NCI-H187 (cell line): Measurements from ENCODE around the gene EHD4.

Experiments used
- DNase-seq, 2 experiments: peaks; one replicate each; lab custom pipeline; 2025; lab: John Stamatoyannopoulos, UW

EHD4 gene

GRCh38 chr15:41936649-41937567 lies 35.4 kb downstream of the EHD4 start:
- DNase-seq, result no peak

- DNase-seq, result no peak
Observed at GRCh38 chr15:41936155-41936554, 36.2 kb downstream of the EHD4 start.

- DNase-seq, result no peak
Observed at GRCh38 chr15:41935566-41936020, 36.8 kb downstream of the EHD4 start.

GRCh38 chr15:41934843-41935242 lies 37.5 kb downstream of the EHD4 start:
- DNase-seq, result no peak

GRCh38 chr15:41933771-41934170 lies 38.6 kb downstream of the EHD4 start:
- no peak for DNase-seq

- no peak for DNase-seq
Observed at GRCh38 chr15:41933326-41933725, 39.0 kb downstream of the EHD4 start.

GRCh38 chr15:41932511-41933289 lies 39.7 kb downstream of the EHD4 start:
- DNase-seq, result no peak

GRCh38 chr15:41932101-41932500 lies 40.3 kb downstream of the EHD4 start:
- no peak for DNase-seq

GRCh38 chr15:41930867-41931222 lies 41.5 kb downstream of the EHD4 start:
- DNase-seq, result no peak

- DNase-seq, result no peak
Observed at GRCh38 chr15:41930221-41930866, 42.0 kb downstream of the EHD4 start.

GRCh38 chr15:41928637-41929620 lies 43.4 kb downstream of the EHD4 start:
- DNase-seq, result no peak

- DNase-seq, result no peak
Observed at GRCh38 chr15:41928100-41928499, 44.3 kb downstream of the EHD4 start.

- DNase-seq, result no peak
Observed at GRCh38 chr15:41927536-41927935, 44.8 kb downstream of the EHD4 start.

GRCh38 chr15:41926185-41927056 lies 45.9 kb downstream of the EHD4 start:
- DNase-seq, result no peak

- no peak for DNase-seq
Observed at GRCh38 chr15:41925086-41925608, 47.2 kb downstream of the EHD4 start.

GRCh38 chr15:41923401-41923997 lies 48.9 kb downstream of the EHD4 start:
- no peak for DNase-seq

- no peak for DNase-seq
Observed at GRCh38 chr15:41922353-41922752, 50.0 kb downstream of the EHD4 start.

- no peak for DNase-seq
Observed at GRCh38 chr15:41921639-41922038, 50.7 kb downstream of the EHD4 start.

- no peak for DNase-seq
Observed at GRCh38 chr15:41921167-41921566, 51.2 kb downstream of the EHD4 start.
